CD4-positive, CD25-positive, alpha-beta regulatory T cell (primary cell): ENCODE data around the gene RAB25. TPM values are rescaled to one million over a fixed set of nuclear protein-coding genes. Genes with fewer than 3 reads are reported as not detected.

ENCODE experiments used
- ATAC-seq, 2 donors: fragments of 150-1000 bp; cut with Tn5 transposase; one replicate each; pipeline ENCODE4 v1.10.0; 2021; ENCODE audit warnings: low read depth in 2 of 2, moderate number of reproducible peaks in 2 of 2, moderate library complexity in 1 of 2
- DNase-seq, 3 donors: peaks; one replicate each; pipeline versions ENCODE4 v3.0.0 to v3.0.0-alpha.2; 2012 to 2022; ENCODE audit warnings: mixed read lengths in 1 of 3
- H3K27ac ChIP-seq: one replicate; pipeline ENCODE4 v1.7.0; 2013; ENCODE audit warnings: mild to moderate bottlenecking, low read length; ENCODE audit not compliant: insufficient read depth, poor library complexity, severe bottlenecking
- H3K27me3 ChIP-seq: one replicate; pipeline ENCODE4 v1.7.0; 2013; ENCODE audit warnings: low read length; ENCODE audit not compliant: control insufficient read depth, insufficient read depth
- H3K36me3 ChIP-seq: one replicate; pipeline ENCODE4 v1.7.0; 2013; ENCODE audit warnings: mild to moderate bottlenecking, low read length, moderate library complexity; ENCODE audit not compliant: control insufficient read depth, insufficient read depth
- H3K4me1 ChIP-seq: 2 replicates; pipeline ENCODE4 v1.7.0; 2013; ENCODE audit warnings: mild to moderate bottlenecking, low read length; ENCODE audit not compliant: insufficient read depth, control insufficient read depth, poor library complexity, severe bottlenecking
- H3K4me3 ChIP-seq: one replicate; pipeline ENCODE4 v1.7.0; 2013; ENCODE audit warnings: low read depth, mild to moderate bottlenecking, low read length, moderate library complexity
- H3K9me3 ChIP-seq, 2 experiments: 1 replicate in 1 of 2; 2 replicates in 1 of 2; pipeline ENCODE4 v1.7.0; 2013; ENCODE audit warnings: low read length in 2 of 2, mild to moderate bottlenecking in 1 of 2, moderate library complexity in 1 of 2; ENCODE audit not compliant: control insufficient read depth in 2 of 2
- H3K27ac Mint-ChIP-seq, 3 donors: one replicate each; pipeline ENCODE4 v1.8.0; 2020 to 2022; ENCODE audit warnings: mild to moderate bottlenecking in 3 of 3, mixed read lengths in 3 of 3, moderate library complexity in 2 of 3
- H3K27me3 Mint-ChIP-seq: one replicate; pipeline ENCODE4 v1.8.0; 2022; ENCODE audit warnings: mild to moderate bottlenecking, mixed read lengths
- H3K36me3 Mint-ChIP-seq: one replicate; pipeline ENCODE4 v1.8.0; 2020; ENCODE audit warnings: mixed read lengths
- H3K4me1 Mint-ChIP-seq, 4 donors: one replicate each; pipeline ENCODE4 v1.8.0; 2020 to 2022; ENCODE audit warnings: mixed read lengths in 4 of 4, mild to moderate bottlenecking in 1 of 4
- H3K4me3 Mint-ChIP-seq, 4 donors: one replicate each; pipeline ENCODE4 v1.8.0; 2020 to 2022; ENCODE audit warnings: mild to moderate bottlenecking in 4 of 4, mixed read lengths in 4 of 4, moderate library complexity in 3 of 4
- H3K9me3 Mint-ChIP-seq, 7 donors: one replicate each; pipeline ENCODE4 v1.8.0; 2020 to 2022; ENCODE audit warnings: mixed read lengths in 7 of 7, mild to moderate bottlenecking in 3 of 7, moderate library complexity in 2 of 7
- polyA plus RNA-seq, 4 donors: library from polyadenylated mRNA; unstranded; fragments of 300-500 nt; fragmentation: Illumina TruSeq; gene quantifications; one replicate each; pipeline ENCODE4 v1.2.3, GENCODE V29; 2021
- total RNA-seq: library from RNA; stranded (reverse); gene quantifications from one replicate; pipeline ENCODE4 v1.2.3, GENCODE V29; 2022

The RAB25 gene
- total and polyA plus RNA-seq, 5 donors from 2014 or later, result 0.83 to 1.7 (median 1.0) TPM

GRCh38 chr1:156117414-156118176 is 56.6 kb downstream of the RAB25 start:
- Mint-ChIP-seq H3K9me3 (peaks cover 0 to 5% (median 0%) of the 10 kb centered on the region in 7 donors), H3K4me1 (peaks cover 5 to 55% (median 26%) of the 10 kb centered on the region in 4 donors), H3K27me3 (peaks cover 13% of the 10 kb centered on the region), H3K4me3 (peak overlapping the region; percentile 82 to 100 (median 94)), H3K27ac (peak overlapping the region in 2 of 3 donors; percentile 27 to 78), H3K36me3 (no peaks in the 10 kb centered on the region)
- peak overlapping the region; percentile 92 for H3K4me3 ChIP-seq
- DNase-seq, result peak in 1 of 3 donors; percentile 2
- peak overlapping the region; percentile 89 for H3K27ac ChIP-seq
- H3K4me1 ChIP-seq, result peaks cover 67% of the 10 kb centered on the region
- peaks cover 3% of the 10 kb centered on the region for H3K36me3 ChIP-seq
- no peaks in the 10 kb centered on the region for H3K9me3 ChIP-seq
- ATAC-seq, result no peak
- no peaks in the 10 kb centered on the region for H3K27me3 ChIP-seq

- Histone ChIP-seq H3K4me3 (peak overlapping the region; percentile 92), H3K4me1 (peaks cover 74% of the 10 kb centered on the region), H3K27me3 (no peaks in the 10 kb centered on the region), H3K36me3 (peaks cover 3% of the 10 kb centered on the region), H3K9me3 (no peaks in the 10 kb centered on the region), H3K27ac (peak overlapping the region; percentile 58)
- ATAC-seq, result no peak
- no peak for DNase-seq
- Mint-ChIP-seq H3K4me1 (peaks cover 5 to 61% (median 29%) of the 10 kb centered on the region in 4 donors), H3K27me3 (peaks cover 13% of the 10 kb centered on the region), H3K4me3 (peak overlapping the region; percentile 82 to 100 (median 94)), H3K27ac (peak overlapping the region in 2 of 3 donors; percentile 70 to 78), H3K36me3 (no peaks in the 10 kb centered on the region), H3K9me3 (peaks cover 0 to 5% (median 0%) of the 10 kb centered on the region in 7 donors)
Measured at GRCh38 chr1:156118177-156118868, 57.4 kb downstream of the RAB25 start.

DNA sequence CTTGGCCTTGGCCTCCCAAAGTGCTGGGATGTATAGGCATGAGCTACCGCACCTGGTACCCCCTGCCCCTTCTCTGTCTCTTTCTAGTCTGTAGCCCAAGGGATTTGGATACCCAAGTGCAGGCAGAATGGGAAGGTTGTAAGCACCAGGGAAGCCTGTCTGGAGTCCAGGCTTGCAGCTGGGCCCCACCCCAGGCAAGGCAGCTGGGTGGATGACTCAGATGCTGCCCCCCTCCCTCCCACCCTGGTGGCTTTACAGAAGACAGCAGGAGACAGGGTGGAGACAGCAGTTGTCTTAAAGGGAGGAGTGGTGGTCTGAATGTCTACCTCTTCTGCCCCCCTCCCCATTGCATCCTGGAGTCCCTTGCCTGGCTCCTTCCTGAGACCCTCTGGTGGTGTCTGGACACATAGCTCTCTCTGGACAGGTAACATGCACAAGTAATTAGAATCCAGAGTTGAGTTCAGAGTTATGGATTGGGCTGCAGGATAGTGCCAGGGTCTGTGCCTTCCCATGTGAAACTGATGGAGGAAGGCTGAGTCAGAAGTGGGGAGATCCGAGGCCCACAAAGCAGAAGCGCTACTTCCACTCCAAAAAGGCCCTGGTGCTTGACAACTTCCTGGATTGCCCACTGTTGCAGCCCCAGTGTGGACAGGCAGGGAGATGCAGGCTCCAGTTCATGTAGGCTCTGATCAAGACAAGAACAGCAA is 58.7 kb downstream of the RAB25 start:
- Histone ChIP-seq H3K27ac (peak overlapping the region; percentile 66), H3K4me1 (peaks cover 74% of the 10 kb centered on the region), H3K4me3 (peak overlapping the region; percentile 58), H3K9me3 (no peaks in the 10 kb centered on the region), H3K27me3 (no peaks in the 10 kb centered on the region), H3K36me3 (peaks cover 3% of the 10 kb centered on the region)
- Mint-ChIP-seq H3K36me3 (no peaks in the 10 kb centered on the region), H3K4me3 (peak overlapping the region; percentile 78 to 100 (median 88)), H3K9me3 (peaks cover 0 to 4% (median 0%) of the 10 kb centered on the region in 7 donors), H3K4me1 (peaks cover 1 to 68% (median 33%) of the 10 kb centered on the region in 4 donors), H3K27me3 (peaks cover 8% of the 10 kb centered on the region), H3K27ac (peak overlapping the region; percentile 67 to 87 (median 78))
- DNase-seq (no peak), ATAC-seq (peak; percentile 31 to 43)

Other genes starting within 250 kb of the RAB25 start
- 105 TPM for gene GON4L, start 203.9 kb upstream of the RAB25 start, total RNA-seq
- 10 to 100 TPM; 22.3 to 35.3 (median 26.3) TPM for gene GON4L, start 203.9 kb upstream of the RAB25 start, polyA plus RNA-seq
- gene SYT11, start 201.6 kb upstream of the RAB25 start, total RNA-seq, result 29.7 TPM
- gene SYT11, start 201.6 kb upstream of the RAB25 start, polyA plus RNA-seq, result 10 to 100 TPM; 14.4 to 34.1 (median 18.7) TPM
- gene RIT1, start 149.8 kb upstream of the RAB25 start, total RNA-seq, result 55.8 TPM
- 10 to 100 TPM; 25.0 to 32.1 (median 29.0) TPM for gene RIT1, start 149.8 kb upstream of the RAB25 start, polyA plus RNA-seq
- 60.1 TPM for gene KHDC4, start 126.7 kb upstream of the RAB25 start, total RNA-seq
- 10 to 100 TPM in 1 of 4 donors, 1 to 10 TPM in 3; 7.4 to 10.8 (median 8.3) TPM for gene KHDC4, start 126.7 kb upstream of the RAB25 start, polyA plus RNA-seq
- not detected for gene RXFP4, start 119.5 kb upstream of the RAB25 start, total RNA-seq
- 1 to 10 TPM in 1 of 4 donors, under 1 TPM in 1, not detected in 2; 0.32 to 1.4 TPM for gene RXFP4, start 119.5 kb upstream of the RAB25 start, polyA plus RNA-seq
- gene ARHGEF2, start 82.6 kb upstream of the RAB25 start, total RNA-seq, result 108 TPM
- gene ARHGEF2, start 82.6 kb upstream of the RAB25 start, polyA plus RNA-seq, result 10 to 100 TPM; 16.1 to 19.2 (median 16.3) TPM
- 196 TPM for gene SSR2, start 40.2 kb upstream of the RAB25 start, total RNA-seq
- 100 to 1,000 TPM; 358 to 421 (median 392) TPM for gene SSR2, start 40.2 kb upstream of the RAB25 start, polyA plus RNA-seq
- gene UBQLN4, start 7.4 kb upstream of the RAB25 start, total RNA-seq, result 19.1 TPM
- gene UBQLN4, start 7.4 kb upstream of the RAB25 start, polyA plus RNA-seq, result 1 to 10 TPM; 4.4 to 7.1 (median 5.5) TPM
- 20.2 TPM for gene LAMTOR2, start 6.4 kb upstream of the RAB25 start, total RNA-seq
- 100 to 1,000 TPM; 107 to 162 (median 130) TPM for gene LAMTOR2, start 6.4 kb upstream of the RAB25 start, polyA plus RNA-seq
- not detected for gene MEX3A, start 21.3 kb downstream of the RAB25 start, total RNA-seq
- not detected for gene MEX3A, start 21.3 kb downstream of the RAB25 start, polyA plus RNA-seq
- 1,807 TPM for gene LMNA, start 53.6 kb downstream of the RAB25 start, total RNA-seq
- gene LMNA, start 53.6 kb downstream of the RAB25 start, polyA plus RNA-seq, result 100 to 1,000 TPM in 1 of 4 donors, 10 to 100 TPM in 3; 54.1 to 113 (median 83.1) TPM
- 41.2 TPM for gene SEMA4A, start 92.4 kb downstream of the RAB25 start, total RNA-seq
- gene SEMA4A, start 92.4 kb downstream of the RAB25 start, polyA plus RNA-seq, result 1 to 10 TPM in 2 of 4 donors, under 1 TPM in 2; 0.89 to 2.2 (median 1.4) TPM
- 21.3 TPM for gene SLC25A44, start 132.9 kb downstream of the RAB25 start, total RNA-seq
- gene SLC25A44, start 132.9 kb downstream of the RAB25 start, polyA plus RNA-seq, result 10 to 100 TPM in 3 of 4 donors, 1 to 10 TPM in 1; 8.2 to 17.5 (median 12.7) TPM
- gene PMF1, start 151.8 kb downstream of the RAB25 start, total RNA-seq, result 69.3 TPM
- gene PMF1, start 151.8 kb downstream of the RAB25 start, polyA plus RNA-seq, result 10 to 100 TPM; 70.6 to 89.9 (median 88.7) TPM
- gene BGLAP, start 181.0 kb downstream of the RAB25 start, total RNA-seq, result 1.1 TPM
- gene BGLAP, start 181.0 kb downstream of the RAB25 start, polyA plus RNA-seq, result not detected
- gene PAQR6, start 186.9 kb downstream of the RAB25 start, total RNA-seq, result 3.7 TPM
- 1 to 10 TPM in 1 of 4 donors, under 1 TPM in 3; 0.13 to 2.0 (median 0.57) TPM for gene PAQR6, start 186.9 kb downstream of the RAB25 start, polyA plus RNA-seq
- gene SMG5, start 221.7 kb downstream of the RAB25 start, total RNA-seq, result 64.0 TPM
- 10 to 100 TPM; 12.0 to 14.4 (median 14.1) TPM for gene SMG5, start 221.7 kb downstream of the RAB25 start, polyA plus RNA-seq
- 5.1 TPM for gene TMEM79, start 223.2 kb downstream of the RAB25 start, total RNA-seq
- 1 to 10 TPM; 1.7 to 6.2 (median 5.3) TPM for gene TMEM79, start 223.2 kb downstream of the RAB25 start, polyA plus RNA-seq
- gene GLMP, start 234.5 kb downstream of the RAB25 start, total RNA-seq, result 29.9 TPM
- 10 to 100 TPM; 29.8 to 45.9 (median 36.7) TPM for gene GLMP, start 234.5 kb downstream of the RAB25 start, polyA plus RNA-seq
- not detected for gene VHLL, start 238.1 kb downstream of the RAB25 start, total RNA-seq
- gene VHLL, start 238.1 kb downstream of the RAB25 start, polyA plus RNA-seq, result not detected